Measurements from ENCODE around the gene SLC35A3. TPM values are rescaled to one million over a fixed set of nuclear protein-coding genes. Genes with fewer than 3 reads are reported as not detected.

SLC35A3 gene
- total and polyA plus RNA-seq, 2 of the 4 experiments (the other 2 are of a cell fraction): 9.6 to 13.6 TPM

GRCh38 chr1:100023482-100023881, 53.7 kb downstream of the SLC35A3 start:
- Histone ChIP-seq H3K4ac (ENCODE audit: low read depth, low read length) (no peak overlapping the region), H4K91ac (ENCODE audit: insufficient read depth, low read depth, low read length) (no peak overlapping the region), H4K8ac (ENCODE audit: low read depth in 2 of 2, low read length in 2 of 2) (no peak overlapping the region), H2AFZ (replicated peaks; ENCODE audit: low read length, poor library complexity) (no peak overlapping the region), H3K36me3 (ENCODE audit: control insufficient read depth, insufficient read depth, low read length) (0 out of 2 replicates have a peak, but pooled peaks cover under 1% of the 10 kb centered on the region), H4K20me1 (ENCODE audit: insufficient read depth, low read length) (no peaks in the 10 kb centered on the region), H2AK9ac (replicated peaks; ENCODE audit: low read depth, low read length, poor library complexity) (no peak overlapping the region), H3K18ac (ENCODE audit: low read depth, low read length) (no peak overlapping the region), H3K56ac (ENCODE audit: extremely low read depth, insufficient read depth, low read length) (no peak overlapping the region), H2BK120ac (ENCODE audit: low read depth, low read length) (no peak overlapping the region), H3K9ac (ENCODE audit: low read depth, low read length) (no peak overlapping the region), H3K4me2 (ENCODE audit: low read depth, low read length) (no peak overlapping the region), H2BK20ac (ENCODE audit: low read depth, low read length) (no peak overlapping the region), H2BK15ac (ENCODE audit: low read depth, low read length) (no peak overlapping the region), H3K27ac (ENCODE audit: insufficient read depth, low read length) (no peak overlapping the region), H3K9me1 (ENCODE audit: insufficient read depth, low read length) (no peaks in the 10 kb centered on the region), H2BK5ac (ENCODE audit: low read depth, low read length, poor library complexity, severe bottlenecking) (no peak overlapping the region), H3K27me3 (ENCODE audit: control insufficient read depth, insufficient read depth, low read length) (no peaks in the 10 kb centered on the region), H3K9me3 (ENCODE audit: control insufficient read depth, insufficient read depth, low read length) (no peaks in the 10 kb centered on the region), H2AK5ac (ENCODE audit: low read depth, low read length) (no peak overlapping the region), H3K79me1 (ENCODE audit: low read depth in 1 of 2, low read length in 2 of 2) (no peaks in the 10 kb centered on the region), H3K23ac (ENCODE audit: low read depth, low read length) (no peak overlapping the region), H3K4me3 (ENCODE audit: insufficient read depth, low read depth, low read length) (no peak overlapping the region), H3K4me1 (ENCODE audit: control insufficient read depth, insufficient read depth, low read length) (no peaks in the 10 kb centered on the region), H3K14ac (replicated peaks; ENCODE audit: low read depth, low read length) (no peak overlapping the region), H4K5ac (ENCODE audit: low read depth, low read length) (no peak overlapping the region)
- BruUV-seq (replicated peaks): no TSS peak
- dilution Hi-C loops (cut with HindIII; ENCODE audit: low sequenced_read_pairs, unreplicated experiment) (no loop called here), in situ Hi-C loops (cut with MboI; ENCODE audit: low sequenced_read_pairs) (loop anchor here (10.0 kb wide), 1 partner anchor 209 kb away; no protein-coding TSS in a partner anchor), intact Hi-C loops (cut with micrococcal nuclease) (no loop called here)
- WGBS, 2 experiments (ENCODE audit: extremely low coverage in 2 of 2, insufficient read length in 1 of 2): no CpG with 5 or more reads among the region's 6 CpGs
- CTCF ChIA-PET: no interaction called here
- POLR2A ChIA-PET (ENCODE audit: unreplicated experiment): no interaction called here
- no peak for TF ChIP-seq RFX5 (IDR thresholded peaks at IDR 0.05; ENCODE audit: low read depth, low read length)
- ATAC-seq (ENCODE audit: low read depth) (no peak), DNase-seq (no peak)
